ENCODE results near the gene EEF2KMT.
"Not testable (repeated sequence)": the region's sequence is repeated elsewhere in the genome, so short reads cannot be mapped to it uniquely, and the experiment has no call there.

EEF2KMT gene

GRCh38 chr16:5095145-5095830, 2.3 kb downstream of the EEF2KMT start:
- not testable (repeated sequence) for DNase-seq (ENCODE audit: low read depth in 2 of 2)

DNA sequence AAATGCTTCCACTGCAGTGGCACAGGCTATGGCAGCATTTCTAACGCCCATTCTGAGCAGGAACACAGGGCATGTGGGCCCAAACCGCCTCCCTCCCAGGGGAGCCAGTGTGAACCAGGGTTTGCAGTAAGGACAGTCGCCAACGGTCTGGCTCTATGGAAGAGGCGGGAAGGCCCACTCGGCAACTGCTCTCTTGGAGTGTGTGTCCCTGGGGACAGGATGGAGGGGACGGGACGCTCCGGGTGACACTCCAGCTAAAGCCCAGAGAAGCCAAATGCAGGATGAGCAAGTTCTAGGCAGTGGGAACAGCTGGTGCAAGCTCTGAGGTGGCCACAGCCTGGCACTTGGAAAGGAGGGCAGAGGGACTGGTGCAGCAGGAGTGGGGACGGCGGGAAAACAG, 3.8 kb downstream of the EEF2KMT start:
- DNase-seq (ENCODE audit: low read depth in 2 of 2): not testable (repeated sequence)

GRCh38 chr16:5093081-5093480, 4.5 kb downstream of the EEF2KMT start:
- DNase-seq (ENCODE audit: low read depth in 2 of 2): not testable (repeated sequence)

- not testable (repeated sequence) for DNase-seq (ENCODE audit: low read depth in 2 of 2)
Measured at GRCh38 chr16:5090592-5090991, 7.0 kb downstream of the EEF2KMT start.

GRCh38 chr16:5089911-5090555, 7.6 kb downstream of the EEF2KMT start:
- not testable (repeated sequence) for DNase-seq (ENCODE audit: low read depth in 2 of 2)

DNA sequence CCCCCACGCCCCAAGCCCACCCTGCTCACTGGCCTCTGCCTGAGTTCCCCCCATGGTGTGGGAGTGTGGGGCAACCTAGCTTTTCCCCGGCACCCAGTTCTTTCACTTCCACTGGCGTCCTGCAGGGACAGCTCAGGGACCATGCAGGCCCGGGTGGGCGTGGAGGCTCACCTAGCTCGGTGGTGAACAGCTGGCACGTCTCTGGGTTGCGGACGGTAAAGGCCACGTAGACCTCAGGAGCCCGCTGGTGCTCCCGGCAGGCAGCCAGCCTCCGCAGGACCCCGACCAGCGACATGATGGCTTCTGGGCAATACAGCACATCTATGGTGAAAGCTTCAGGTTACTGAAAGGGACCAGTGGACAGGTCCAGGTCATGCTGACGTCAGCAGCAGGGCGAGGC, 8.7 kb downstream of the EEF2KMT start:
- not testable (repeated sequence) for DNase-seq (ENCODE audit: low read depth in 2 of 2)

- DNase-seq (ENCODE audit: low read depth in 2 of 2): not testable (repeated sequence)
Measured at GRCh38 chr16:5088086-5088790, 9.4 kb downstream of the EEF2KMT start.

GRCh38 chr16:5085716-5086115, 11.9 kb downstream of the EEF2KMT start:
- DNase-seq (ENCODE audit: low read depth in 2 of 2): not testable (repeated sequence)

DNA sequence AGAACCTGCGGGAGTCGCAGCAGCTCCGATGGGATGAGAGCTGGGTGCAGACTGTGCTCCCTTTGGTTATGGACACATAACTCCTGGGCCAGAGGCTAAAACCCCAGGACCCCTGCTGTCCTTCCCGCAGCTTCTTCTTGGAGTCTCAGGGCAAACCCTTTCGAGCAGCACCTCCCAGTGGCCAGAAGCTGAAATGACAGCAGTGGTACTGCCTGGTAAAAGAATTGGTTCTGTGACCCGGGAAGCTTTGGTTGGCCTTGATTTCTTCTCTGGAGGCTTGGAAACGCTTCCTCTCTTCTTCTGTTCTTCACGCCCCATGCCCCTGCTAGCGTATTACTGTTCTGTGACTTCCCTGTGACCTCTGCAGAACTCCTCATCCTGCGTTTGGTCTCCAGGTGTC, 12.8 kb downstream of the EEF2KMT start:
- DNase-seq (ENCODE audit: low read depth in 2 of 2): peak; percentile 40 to 49

DNA sequence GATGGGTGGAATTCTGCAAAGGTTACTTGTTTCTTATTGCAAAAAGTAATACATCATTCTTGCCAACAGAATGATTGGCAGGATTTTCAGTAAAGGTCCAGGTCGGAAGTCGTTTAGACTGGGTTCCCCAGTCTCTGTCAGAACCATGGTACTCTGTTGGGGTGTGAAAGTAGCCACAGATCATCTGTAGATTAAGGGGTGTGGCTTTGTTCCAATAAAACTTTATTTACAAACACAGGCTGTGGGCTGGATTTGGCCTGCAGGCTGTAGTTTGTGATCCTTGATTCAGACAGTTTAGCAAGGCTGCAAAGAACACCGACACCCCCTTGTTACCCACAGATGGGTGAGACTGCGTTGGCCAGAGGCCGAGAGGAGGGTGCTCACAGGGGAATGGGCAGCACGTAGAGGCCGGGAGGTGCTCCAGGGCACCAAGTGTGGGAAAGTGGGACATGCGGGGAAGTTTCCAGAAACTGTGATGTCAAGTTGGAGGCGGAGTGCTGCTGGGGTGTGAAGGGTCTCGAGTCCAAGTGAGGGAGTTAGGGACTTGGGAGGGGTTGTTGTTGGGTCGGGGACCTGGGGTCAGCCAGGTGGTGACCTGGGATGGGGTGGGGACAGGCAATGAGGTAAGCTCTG, 13.4 kb downstream of the EEF2KMT start:
- DNase-seq (ENCODE audit: low read depth in 2 of 2): not testable (repeated sequence)

DNA sequence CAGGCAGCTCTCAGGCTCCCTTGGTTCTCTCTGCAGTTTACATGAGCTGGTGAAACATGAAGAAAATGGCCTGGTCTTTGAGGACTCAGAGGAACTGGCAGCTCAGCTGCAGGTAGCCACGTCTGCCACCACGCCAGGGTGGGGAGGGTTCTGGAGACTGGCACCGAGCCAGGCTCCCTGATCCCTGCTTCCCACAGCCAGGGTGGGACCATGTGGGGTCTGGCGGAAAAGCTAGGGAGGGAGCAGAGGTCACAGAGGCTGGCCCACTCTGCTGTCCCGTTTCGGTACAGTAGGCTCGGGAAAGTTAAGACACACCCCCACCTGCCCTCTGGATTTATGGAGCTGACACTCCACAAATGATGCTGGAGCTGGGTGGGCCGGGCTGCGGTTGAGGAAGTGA, 13.9 kb downstream of the EEF2KMT start:
- DNase-seq (ENCODE audit: low read depth in 2 of 2): not testable (repeated sequence)

DNA sequence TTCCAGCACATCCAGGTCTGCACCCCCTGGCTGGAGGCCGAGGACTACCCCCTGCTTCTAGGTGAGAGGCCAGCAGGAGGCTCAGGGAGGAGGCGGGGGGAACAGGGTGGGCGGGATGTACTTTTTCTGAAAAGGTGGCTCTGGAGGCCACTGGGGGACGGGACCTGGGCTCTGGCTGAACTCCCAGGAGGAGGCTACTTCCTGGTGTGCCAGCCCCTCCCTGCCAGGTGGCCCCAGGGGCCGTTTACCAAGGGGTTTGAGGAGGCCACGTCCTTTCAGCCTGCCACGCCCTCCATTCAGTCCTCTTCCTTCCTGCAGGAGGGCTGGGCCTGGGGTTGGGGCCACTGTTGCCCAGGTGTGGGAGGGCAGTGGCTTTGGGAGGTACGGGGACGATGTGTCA, 16.6 kb downstream of the EEF2KMT start:
- not testable (repeated sequence) for DNase-seq (ENCODE audit: low read depth in 2 of 2)

DNA sequence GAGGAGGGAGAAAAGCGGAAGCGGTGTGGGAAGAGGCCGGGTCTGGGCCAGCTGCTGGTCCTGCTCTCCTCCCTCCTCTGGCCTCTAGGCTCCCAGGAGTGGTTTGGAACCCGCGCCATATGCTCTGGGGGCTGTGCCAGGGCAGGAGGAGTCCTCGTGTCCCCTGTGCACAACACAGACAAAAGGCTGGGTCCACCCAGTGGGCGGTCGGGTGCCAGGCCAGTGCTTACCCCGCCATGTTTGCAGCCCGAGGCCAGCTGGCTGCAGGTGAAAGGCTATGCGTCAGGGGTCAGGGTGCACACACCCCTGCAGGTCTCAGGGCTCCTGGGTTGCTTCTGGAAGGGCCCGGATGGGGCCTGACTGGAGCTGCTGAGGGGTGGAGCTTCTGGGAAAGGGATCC, 17.1 kb downstream of the EEF2KMT start:
- DNase-seq (ENCODE audit: low read depth in 2 of 2): not testable (repeated sequence)

- no peak for DNase-seq (ENCODE audit: low read depth in 2 of 2)
Measured at GRCh38 chr16:5078626-5079025, 19.0 kb downstream of the EEF2KMT start.

DNA sequence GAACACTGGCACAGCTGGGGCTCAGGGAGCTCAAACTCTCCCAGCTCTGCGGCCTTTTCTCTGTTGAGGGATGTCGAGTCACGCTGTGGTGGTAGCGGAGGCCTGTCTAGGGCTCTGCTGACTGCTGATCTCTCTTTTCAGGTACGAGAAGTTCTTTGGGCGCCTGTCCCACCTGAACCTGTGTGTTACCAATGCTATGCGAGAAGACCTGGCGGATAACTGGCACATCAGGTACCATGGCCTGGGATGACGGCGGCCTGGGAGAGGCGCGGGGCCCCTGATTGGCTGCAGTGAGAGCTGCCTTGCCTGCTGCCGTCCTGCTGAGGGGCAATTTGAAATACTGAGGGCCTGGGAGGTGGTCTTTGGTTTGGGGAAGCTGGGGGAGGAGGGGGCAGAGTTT, 20.3 kb downstream of the EEF2KMT start:
- DNase-seq (ENCODE audit: low read depth in 2 of 2): no peak

DNA sequence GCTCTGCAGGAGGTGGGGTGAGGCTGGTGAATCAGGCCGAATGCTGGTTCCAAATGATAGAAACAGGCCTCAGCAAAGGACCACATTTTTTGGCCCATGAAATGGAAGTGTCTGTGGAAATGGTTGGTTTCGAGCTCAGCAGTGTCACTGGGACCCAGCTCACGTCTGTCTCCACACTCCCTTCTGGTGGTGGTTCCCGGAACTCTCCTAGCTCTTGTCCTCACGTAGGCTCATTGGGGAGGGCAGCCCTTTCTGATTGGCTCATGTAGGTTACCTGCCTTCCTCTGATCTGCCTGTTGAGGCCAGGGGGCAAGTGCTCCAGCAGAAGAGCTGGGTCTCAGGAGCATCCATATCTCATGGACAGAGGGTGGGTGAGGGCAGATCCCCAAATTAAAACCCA, 22.0 kb downstream of the EEF2KMT start:
- DNase-seq (ENCODE audit: low read depth in 2 of 2): no peak

DNA sequence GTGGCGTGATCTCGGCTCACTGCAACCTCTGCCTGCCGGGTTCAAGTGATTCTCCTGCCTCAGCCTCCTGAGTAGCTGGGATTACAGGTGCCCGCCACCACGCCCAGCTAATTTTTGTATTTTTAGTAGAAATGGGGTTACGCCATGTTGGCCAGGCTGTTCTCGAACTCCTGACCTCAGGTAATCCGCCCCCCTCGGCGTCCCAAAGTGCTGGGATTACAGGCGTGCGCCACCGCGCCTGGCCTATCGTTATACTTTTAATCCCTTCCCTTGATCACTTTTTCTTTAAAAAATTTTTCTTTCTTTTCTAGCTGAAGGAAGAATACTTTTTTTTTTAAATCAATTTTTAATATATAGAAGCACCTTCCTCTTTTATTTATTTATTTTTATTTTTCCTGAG, 23.8 kb downstream of the EEF2KMT start:
- not testable (repeated sequence) for DNase-seq (ENCODE audit: low read depth in 2 of 2)

DNA sequence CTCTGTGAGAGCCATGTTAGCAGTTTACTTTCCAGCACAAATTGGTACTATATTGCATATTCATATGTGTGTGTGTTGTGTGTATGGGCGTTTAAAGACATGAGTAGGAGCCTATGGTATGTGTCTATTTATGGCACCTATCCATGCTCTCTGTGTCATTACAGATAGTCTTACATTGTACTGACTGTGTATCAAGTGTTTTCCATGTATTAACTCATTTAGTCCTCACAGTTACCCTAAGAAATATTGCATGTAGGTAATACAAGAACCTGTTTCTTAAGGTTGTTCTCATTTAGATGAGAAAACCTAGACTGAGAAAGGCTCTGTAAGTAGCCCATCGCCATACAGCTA, 24.3 kb downstream of the EEF2KMT start:
- DNase-seq (ENCODE audit: low read depth in 2 of 2): no peak

DNA sequence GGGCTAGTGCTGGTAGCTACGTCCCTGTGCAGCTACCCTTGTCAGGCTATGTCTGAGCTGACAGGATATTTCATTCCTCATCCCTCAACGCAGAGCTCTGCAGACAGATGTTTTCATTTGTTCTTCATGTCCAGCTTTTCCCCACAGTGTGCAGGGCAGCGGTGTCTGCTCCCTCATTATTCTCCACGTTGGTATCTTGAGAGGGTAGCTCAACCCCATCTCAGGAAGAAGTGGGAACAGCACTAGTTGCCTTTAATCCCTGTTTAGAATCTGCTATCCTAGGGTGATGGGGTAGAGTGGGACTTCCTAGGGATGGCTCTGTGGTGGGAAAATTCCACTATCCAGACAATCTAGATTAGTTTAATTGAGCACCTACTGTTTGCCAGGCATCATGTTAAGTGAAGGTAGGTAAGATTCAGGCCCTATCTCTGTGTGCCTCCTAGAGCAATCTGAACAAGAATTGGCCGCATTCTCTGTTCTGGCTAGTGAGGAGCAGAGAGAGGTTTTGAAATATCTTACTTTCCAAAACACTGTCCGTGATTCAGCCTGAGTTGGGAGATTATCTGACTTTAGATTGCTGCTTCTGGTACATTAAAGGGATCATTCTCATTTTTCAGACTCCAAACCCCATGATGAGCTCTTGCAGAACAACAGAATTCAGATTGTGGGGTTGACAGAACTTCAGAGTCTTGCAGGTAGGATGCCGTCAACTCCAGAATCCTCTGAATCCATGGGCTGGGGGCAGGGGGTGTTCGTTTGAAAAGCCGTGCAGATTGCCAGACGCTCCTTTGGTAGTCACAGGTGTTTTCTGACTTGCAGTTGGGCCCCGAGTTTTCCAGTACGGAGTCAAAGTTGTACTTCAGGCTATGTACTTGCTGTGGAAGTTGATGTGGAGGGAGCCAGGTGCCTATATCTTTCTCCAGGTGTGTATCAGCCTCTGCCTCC, 25.0 kb downstream of the EEF2KMT start:
- DNase-seq (ENCODE audit: low read depth in 2 of 2): no peak

DNA sequence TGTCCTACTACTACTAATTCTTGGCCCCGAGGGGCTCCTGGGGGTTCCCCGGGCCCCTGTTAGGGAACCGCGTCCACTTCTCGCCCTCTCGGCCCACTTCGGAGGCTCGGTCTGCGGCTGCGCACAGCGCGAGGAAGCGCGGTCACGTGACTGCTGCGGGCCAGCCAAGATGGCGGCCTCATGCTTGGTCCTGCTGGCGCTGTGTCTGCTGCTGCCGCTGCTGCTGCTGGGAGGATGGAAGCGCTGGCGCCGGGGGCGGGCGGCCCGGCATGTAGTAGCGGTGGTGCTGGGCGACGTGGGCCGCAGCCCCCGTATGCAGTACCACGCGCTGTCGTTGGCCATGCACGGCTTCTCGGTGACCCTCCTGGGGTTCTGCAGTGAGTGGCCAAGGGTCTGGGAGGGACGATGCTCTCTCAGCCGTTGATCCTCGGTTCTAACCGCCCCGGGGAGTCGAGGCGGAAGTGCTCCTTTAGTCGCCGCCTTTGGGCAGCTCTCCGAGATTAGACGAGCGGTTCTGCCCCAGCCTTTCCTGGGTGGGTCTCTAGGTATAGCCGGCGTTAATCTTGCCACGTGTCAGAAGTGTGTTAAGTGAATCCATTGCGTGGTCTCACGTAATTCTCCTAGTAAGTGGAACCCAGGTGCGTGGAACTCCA, 25.8 kb downstream of the EEF2KMT start, which contains the start of gene ALG1:
ALG1 (plus strand) TSS at position 163 of the 653 bp plus-strand sequence; CDS start at position 170, 7 bp downstream.
- DNase-seq (ENCODE audit: low read depth in 2 of 2): peak; percentile 82 to 84

DNA sequence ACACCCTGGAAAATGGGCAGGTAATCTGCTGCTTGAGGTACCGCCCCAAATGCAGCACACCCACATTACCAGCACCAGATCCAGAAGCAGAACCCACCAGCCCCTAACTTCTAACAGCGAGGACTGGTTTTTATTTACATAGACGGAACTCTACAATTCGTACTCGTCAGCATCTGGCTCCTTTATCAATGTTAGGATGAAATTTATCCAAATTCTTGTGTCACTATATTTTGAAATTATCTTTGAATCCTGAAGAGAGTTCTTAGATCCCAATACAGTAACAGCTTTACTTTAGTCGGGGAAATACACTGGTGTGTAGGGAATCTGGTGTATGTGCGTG, 26.3 kb downstream of the EEF2KMT start:
- DNase-seq (ENCODE audit: low read depth in 2 of 2): no peak

Data from activated CD4-positive, alpha-beta T cell treated with anti-CD3 and anti-CD28 coated beads for 24 hours (primary cell).